NCI-H82 treated with DMSO at 0.1 percent for 48 hours (cell line): ENCODE results near the gene GVQW3.

Experiments used
- DNase-seq: peaks from one replicate; lab custom pipeline; 2025; ENCODE audit not compliant: unreplicated experiment; lab: John Stamatoyannopoulos, UW

The GVQW3 gene

GRCh38 chr11:76380977-76381719 is at the start of gene GVQW3, which contains the start of gene THAP12:
Gene GVQW3 (plus strand): TSS chr11:76381323. CDS start chr11:76381829, 506 bp downstream.
Gene THAP12 (minus strand): TSS chr11:76381132. CDS start chr11:76380836, 296 bp downstream.
- DNase-seq, result peak; percentile 77

DNA sequence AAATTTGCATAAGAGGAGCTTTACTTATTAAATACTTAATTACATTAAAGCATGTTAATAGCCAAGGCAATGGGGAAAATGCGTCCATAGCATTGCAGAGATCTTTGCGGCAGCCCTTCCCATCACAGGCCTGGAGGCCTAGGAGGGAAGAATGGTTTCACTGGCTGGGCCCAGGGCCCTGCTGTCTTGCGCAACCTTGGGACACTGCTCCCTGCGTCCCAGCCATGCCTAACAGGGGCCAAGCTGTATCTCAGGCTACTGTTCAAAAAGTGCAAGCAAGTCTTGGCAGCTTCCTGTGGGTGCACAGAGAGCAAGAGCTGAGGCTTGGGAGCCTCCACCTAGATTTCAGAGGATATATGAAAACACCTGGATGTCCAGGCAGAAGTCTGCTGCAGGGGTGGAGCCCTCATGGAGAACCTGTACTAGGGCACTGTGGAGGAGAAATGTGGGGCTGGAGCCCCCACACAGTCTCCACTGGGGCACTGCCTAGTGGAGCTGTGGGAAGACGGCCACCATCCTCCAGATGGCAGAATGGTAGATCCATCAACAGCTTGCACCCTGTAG is 46.2 kb upstream of the GVQW3 start:
- DNase-seq, result no peak

- no peak for DNase-seq
Measured at GRCh38 chr11:76335842-76336241, 45.3 kb upstream of the GVQW3 start.

GRCh38 chr11:76336597-76336996 is 44.5 kb upstream of the GVQW3 start:
- DNase-seq, result no peak

DNA sequence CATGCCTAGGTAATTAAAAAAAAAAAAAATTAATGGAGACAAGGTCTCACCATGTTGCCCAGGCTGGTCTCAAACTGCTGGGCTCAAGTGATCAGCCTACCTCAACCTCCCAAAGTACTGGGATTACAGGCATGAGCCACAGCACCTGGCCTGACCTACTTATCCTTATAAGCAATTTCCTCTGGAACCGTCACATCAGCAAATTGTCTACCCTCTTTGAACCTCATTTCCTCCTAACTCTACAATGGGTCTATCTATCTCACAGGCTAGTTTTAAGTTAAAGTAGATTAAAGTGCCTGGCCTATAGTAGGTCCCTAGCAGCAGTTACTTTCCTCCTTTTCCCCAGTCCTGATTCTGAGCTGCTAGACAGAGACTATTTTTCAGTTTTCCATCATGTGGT is 43.7 kb upstream of the GVQW3 start:
- no peak for DNase-seq

- DNase-seq, result no peak
Measured at GRCh38 chr11:76337923-76338322, 43.2 kb upstream of the GVQW3 start.

- DNase-seq, result no peak
Measured at GRCh38 chr11:76339221-76339620, 41.9 kb upstream of the GVQW3 start.

- DNase-seq, result no peak
Measured at GRCh38 chr11:76347466-76347865, 33.7 kb upstream of the GVQW3 start.

GRCh38 chr11:76348348-76348747 is 32.8 kb upstream of the GVQW3 start:
- no peak for DNase-seq

GRCh38 chr11:76355172-76355571 is 26.0 kb upstream of the GVQW3 start:
- DNase-seq, result no peak

DNA sequence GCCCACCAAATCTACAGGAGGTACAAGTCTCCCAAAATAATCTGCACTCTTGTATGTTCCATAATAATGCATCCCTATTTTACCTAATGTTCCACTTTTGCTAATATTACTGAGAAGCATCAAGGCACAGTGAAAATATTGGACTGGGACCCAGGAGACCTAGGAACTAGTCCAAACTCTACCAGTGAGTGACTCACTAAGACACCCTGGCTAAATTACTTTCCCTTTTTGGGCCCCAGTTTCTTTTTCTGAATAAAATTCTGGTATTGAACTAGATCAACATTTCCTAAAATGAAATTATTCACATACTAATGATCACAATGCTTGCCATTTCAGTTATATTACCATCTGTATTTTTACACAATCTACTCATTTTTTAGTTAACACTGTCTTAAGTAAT is 19.7 kb upstream of the GVQW3 start:
- DNase-seq, result no peak

DNA sequence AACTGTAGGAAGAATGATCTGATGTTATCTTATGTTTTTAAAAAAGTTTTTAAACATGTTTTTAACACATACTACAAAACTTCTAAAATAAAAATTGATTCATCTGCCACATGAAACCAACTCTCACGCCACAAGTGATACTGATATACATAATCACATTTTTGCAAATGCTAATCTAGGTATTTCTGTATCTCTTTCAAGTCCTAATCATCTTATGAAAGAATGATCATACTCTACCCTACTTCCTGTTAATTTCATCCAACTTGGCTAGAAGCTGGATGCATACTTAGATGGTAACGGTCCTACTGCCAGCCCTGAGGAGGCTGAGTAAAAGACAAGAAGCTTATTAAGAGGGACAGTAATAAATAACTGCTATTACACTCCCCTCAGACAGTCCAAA is 19.3 kb upstream of the GVQW3 start:
- no peak for DNase-seq

GRCh38 chr11:76362716-76363115 is 18.4 kb upstream of the GVQW3 start:
- DNase-seq, result no peak

GRCh38 chr11:76365038-76365679 is 16.0 kb upstream of the GVQW3 start:
- no peak for DNase-seq

GRCh38 chr11:76368490-76368889 is 12.6 kb upstream of the GVQW3 start:
- DNase-seq, result no peak

- DNase-seq, result no peak
Measured at GRCh38 chr11:76369406-76369805, 11.7 kb upstream of the GVQW3 start.

GRCh38 chr11:76371170-76371569 is 10.0 kb upstream of the GVQW3 start:
- no peak for DNase-seq

DNA sequence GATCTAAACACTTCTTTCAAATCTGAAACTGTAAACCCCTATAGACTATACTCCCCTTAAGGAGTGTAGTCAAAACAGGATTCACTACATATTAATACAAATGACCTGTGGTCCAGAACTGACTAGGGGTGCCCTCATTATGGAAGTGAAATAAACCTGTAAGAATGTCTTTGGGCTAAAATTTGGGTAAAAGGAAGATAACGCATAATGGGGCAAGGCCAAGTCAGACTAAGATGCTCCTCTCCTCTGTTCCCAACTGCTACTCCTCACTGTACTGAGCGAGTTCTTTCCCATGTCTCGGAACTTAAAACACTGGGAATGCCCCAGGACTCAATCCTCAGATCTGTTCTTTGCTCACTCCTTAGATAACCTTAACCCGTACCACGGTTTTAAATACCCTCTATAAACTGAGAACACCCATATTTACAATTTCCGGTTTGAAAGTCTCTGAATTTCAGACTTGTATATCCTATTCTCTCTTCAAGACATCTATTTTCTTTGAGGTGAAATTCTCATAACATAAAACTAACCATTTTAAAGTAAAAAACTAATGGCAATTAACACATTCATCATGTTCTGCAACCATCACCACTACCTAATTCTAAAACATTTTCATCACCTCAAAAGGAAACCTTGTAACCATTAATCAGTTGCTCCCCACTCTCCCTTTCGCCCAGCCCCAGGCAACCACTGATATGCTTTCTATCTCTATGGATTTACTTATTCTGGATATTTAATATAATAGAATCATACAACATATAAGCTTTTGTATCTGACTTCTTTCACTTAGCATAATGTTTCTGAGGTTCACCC is 4.2 kb upstream of the GVQW3 start:
- no peak for DNase-seq

- no peak for DNase-seq
Measured at GRCh38 chr11:76379807-76380158, 1.3 kb upstream of the GVQW3 start.

DNA sequence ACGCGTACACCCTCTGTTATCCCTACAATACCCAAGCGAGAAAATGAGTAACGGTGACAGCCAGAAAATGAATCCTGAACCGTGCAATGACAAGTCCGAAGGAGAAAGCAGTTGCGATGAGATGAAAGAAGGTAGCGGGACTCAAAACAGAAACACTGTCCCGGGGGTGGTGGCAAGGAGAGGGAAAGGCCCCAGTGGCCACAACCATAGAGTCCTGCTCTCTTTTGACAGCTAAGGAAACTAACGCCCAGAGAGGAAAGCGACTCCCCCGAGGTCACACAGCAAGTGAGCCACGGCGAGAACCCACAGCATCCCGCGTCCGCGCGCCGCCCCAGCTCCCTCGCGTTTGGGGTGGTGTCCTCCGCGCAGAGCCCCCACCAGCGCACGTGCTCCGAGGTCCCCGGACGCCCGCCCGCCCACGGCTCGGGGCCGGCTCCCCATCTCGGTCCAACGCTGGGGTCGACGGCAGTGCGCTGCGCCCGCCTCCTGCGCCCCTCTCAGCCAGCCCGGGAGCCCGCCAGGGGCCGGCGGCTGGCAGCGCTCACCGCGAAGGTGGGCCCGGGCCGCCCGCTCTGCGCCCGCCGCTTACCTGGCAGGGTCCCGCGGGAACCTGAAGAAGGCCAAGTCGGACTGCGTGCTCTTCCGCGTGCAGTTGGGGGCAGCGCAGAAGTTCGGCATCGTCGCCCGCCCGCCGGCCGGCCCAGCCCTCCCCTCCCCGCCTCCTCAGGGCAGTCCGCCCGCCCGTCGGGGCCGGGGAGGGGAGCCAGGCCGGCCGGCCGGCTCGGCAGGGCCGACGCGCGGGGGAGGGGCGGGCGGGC is 755 bp upstream of the GVQW3 start:
- no peak for DNase-seq

DNA sequence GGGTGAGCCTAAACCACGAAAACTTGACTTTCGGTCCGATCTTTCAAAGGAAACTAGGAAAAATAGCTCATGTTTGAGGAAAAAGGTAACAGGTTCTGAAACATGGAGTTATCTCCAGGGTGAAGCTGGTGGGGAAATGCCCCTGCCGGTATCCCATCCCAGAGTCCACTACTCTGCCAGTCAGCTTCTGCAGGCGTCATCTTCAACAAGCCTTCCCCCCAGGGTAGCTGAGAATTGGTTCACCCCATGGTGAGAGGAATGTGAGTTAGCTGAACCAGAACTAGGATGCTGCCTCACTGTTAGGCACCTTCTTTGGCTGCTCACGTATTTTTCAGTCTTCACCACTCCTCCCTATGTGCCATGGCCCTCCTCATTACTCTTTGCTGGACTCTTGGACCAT is 1.1 kb downstream of the GVQW3 start:
- no peak for DNase-seq
